ENCODE results near the gene ELAC2.

ELAC2 gene

DNA sequence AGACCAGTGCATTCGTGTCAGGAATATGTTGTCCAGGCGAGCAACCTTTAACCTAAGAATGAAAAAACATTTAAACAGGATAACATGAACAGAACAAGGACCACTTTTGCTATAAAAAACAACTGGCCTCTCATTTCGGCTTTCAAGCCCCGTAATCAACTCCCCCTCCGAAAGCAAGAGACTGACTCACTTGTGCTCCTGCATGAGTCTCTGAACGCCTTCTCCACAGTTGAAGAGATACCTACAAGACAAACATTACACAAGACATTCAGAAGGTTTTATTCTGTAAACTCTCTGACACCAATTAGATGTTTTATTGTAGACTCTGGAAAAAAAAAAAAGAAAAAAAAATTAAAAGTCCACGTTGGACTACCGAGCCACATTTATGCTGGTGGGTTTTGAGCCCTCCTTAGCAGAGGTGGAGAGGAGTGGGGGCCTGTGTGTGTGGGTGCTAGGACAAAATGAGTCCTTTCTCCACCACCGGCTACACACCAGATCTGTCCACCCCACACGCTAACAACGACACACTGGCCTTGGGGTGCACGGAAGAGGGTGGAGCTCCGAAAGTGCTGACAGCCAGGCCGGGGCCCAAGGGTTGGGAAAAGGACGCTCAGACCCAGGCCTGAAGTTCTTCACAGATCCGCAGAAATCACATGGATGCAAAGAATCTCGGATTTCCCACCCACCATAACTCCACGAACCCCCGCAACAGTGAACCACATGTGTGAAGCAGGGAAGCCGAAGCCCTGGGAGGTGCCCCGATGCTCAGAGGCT, 759 bp downstream of the ELAC2 start:
- DNase-seq (ENCODE audit: low read depth, low spot score) = no peak

DNA sequence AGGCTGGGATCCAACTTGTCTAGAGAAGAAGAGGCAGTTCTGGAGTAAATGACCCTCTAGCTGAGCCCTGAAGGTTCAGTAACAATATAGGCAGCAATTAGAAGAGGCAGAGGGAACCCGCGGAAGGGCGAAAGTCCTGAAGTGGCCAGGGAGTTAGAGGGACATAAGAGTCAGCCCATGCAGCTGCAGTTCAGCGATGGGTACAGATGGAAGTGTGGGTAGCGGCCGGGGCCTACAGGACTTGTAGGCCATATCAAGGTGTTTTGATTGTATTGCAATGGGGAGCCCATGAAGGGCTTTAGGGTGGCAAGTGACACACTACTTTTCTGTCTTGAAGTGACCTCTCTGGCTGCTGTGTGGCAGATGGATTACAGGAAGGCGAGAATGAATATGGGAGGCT, 3.0 kb downstream of the ELAC2 start:
- no peak for DNase-seq (ENCODE audit: low read depth, low spot score)

DNA sequence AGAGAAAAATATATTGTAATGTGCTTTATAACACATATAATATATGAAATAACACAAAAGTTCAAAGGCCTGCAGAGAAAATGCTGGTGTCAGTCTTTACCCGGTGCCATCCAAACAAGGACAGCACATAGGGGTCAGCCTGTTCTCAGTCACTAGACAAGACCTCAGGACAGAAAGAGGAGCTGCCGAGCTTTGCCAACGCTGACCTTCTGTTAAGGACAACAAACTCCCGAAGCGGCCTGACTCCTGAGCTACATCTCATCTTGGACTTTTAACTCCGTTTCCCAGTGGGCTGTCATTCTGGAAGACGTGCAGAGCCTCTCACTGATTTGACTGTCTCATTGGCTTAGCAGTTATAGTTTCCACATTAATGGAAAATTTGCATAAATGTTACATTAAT, 6.9 kb downstream of the ELAC2 start:
- no peak for DNase-seq (ENCODE audit: low read depth, low spot score)

DNA sequence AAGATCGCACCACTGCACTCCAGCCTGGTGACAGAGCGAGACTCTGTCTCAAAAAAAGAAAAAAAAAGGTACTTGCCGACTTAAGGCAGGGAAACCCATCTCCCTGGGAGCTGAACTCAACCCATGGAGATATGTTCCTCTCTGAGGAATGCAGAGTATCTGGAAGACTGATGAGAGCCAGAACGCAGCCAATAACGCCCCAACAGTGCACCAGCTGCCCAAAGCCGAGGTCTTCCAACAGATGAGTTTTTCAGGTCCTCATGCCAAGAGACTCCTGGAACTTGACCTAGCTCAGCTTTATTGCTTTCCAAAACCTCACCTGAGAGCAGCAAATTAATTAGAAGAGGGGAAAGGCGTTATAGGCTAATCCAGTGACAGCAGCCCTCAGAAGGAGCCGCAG, 9.4 kb downstream of the ELAC2 start:
- DNase-seq (ENCODE audit: low read depth, low spot score) = no peak

DNA sequence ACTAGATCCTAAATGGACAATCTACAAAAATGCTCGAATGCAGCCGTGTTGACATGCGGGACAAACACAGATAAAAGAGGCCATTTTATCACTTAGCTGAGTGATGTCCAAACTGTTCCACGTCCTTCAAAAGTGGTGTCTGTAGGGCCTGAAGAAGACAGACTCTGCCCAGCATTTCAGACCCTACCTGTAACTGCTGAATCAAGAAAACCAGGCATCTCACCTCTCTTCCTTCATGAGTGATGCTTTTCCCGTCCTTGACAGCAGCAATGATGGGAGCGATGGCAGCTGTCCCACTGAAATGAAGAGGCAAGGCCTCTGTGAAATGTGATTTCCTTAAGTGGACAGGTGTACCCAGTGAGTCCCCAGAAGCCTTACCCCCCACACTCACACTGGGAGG, 12.3 kb downstream of the ELAC2 start:
- no peak for DNase-seq (ENCODE audit: low read depth, low spot score)

DNA sequence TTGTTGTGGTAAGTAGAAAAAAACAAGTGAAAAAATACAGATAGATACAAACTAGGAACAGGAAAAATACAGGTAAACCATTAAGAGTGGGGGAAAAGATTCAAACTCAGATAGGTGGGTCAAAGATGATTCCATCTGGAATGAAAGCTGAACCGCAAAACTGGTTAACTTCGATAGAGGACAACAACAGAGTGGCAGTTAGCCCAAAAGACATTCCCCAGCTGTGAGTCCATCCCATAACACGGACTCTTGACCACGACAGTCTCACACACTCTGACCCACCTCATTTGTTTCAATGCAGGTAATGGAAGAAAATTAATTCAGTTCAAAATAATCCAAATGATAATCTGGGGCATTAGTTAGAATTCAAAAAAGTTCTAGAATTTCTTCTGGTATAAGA, 13.5 kb downstream of the ELAC2 start:
- DNase-seq (ENCODE audit: low read depth, low spot score) = peak; percentile 34

DNA sequence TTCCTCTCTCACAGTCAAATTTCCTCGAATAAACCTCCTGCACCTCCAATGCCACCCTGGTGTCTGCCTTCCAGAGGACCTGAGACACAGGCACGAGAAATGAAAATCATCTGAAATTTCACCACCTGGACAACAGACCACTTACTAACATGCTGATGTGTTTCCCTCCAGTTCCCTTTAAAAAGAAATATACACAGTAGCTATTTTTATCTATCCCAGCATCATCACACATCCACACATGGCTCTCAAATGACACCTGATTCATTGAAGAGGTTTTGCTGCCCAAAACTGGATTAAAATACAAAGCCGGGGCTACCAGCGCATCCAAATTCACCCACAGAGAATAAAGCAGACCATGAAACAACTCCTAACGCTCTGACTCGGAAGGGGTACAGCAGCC, 13.9 kb downstream of the ELAC2 start:
- no peak for DNase-seq (ENCODE audit: low read depth, low spot score)

DNA sequence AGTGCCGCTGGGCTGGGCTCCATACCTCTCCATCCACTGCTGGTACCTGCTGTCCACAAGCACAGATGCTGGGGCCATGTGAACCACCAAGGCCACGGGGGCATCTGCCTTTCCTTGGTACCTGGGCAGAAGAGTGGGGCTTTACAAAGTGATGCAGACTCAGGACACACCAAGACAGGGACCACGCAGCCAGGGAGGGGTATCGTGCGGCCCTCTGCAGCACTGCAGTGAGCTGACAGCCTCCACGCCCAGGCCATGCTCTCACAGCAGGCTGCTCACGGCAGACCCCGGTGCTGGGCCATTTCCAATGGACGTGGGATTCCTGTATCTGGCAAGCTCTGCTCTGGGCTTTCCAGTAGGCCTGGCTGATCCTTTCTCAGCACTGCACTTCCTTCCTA, 14.4 kb downstream of the ELAC2 start:
- no peak for DNase-seq (ENCODE audit: low read depth, low spot score)

DNA sequence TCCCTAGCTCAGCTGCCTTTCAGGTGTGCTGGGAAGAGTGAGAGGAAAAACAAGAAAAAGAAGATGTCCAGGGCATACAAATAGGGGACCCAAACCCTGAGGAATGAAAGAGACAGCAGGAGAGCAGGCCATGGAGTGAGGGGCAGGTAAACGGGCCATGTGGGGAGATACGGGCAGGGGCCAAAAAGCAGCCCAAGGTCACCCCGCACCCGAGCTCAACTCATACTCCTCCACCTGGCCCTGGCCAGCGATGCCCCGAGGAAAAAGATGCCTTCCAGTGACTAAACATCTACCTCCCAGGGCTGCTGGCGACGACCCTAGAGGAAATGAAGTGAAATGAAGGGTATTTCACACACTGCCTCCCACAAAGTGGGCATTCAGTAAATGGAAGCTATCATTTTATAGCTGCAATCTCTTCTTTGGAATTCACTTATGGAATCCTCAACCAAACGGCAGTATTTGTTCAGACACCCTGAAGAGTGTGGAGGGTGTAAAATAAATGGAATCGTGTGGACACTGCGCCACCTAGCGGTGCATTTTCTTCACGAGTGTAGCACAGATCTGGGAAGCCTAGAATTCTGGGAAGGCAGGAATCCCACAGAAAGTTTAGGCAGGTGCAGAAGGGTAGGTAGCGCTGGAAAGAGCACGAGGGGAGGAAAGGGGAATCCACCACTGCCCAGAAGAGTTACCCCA, 14.9 kb downstream of the ELAC2 start:
- DNase-seq (ENCODE audit: low read depth, low spot score) = peak; percentile 89

DNA sequence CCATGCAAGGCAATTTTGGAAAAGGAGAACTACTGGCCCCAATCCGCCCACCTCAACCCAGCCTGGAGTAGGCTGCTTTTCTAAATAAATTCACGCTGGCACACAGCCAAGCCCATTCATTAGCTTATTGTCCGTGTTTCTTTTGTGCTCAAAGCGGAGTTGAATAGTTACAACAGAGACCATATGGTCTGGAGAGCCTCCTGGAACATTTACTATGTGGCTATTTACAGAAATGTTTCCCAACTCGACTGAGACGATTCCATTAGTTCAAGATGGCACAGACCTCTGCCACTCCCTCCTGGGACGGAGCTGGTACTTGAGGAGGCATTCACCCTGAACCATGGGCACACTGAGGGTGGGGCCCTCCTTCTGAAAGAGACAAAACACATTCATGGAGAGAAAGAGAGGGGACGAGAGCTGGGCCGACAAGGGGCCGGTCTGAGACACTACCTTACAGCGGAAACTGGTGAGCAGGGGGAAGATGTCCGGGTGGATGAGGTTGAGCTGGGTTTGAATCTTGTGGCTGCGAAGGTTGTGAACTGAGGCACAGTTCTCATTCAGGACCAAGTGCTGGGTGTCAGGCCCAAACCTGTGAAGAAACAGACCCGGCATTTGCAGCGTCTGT, 15.7 kb downstream of the ELAC2 start:
- peak; percentile 48 for DNase-seq (ENCODE audit: low read depth, low spot score)

DNA sequence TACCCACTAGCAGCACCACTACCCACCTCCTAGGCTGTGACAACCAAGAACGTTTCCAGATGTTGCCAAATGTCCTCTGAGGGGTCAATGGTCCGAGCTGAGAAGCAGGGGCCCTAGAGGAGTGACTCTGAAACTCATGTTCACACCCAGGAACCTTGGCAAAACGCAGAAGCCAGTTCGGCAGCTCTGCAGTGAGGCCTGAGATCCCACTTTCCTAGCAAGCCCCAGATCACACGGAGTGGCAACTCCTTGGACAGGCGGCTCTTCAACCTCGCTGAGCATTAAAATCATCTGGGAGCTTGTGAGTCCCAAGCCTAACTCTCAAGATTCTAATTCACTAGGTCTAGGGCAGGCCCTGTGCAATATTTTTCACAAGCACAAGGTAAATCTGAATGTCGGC, 17.3 kb downstream of the ELAC2 start:
- no peak for DNase-seq (ENCODE audit: low read depth, low spot score)

DNA sequence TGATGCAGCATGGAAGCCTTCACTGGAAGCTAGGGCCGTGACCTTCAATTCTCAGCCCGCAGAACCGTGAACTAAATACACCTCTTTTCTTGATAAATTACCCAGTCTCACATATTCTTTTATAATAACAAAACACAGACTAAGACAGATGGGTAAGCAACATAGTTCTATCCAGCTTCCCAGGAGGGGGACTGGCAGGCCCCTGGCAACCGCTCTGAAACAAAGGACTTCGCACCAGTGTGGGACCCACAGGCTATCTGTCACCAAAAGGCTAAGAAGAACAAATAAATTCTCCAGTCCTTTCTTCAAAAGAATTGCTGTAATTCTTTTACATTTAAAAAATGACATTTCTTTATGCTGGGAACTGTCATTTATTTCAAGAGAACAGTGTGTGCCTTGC, 19.0 kb downstream of the ELAC2 start:
- DNase-seq (ENCODE audit: low read depth, low spot score) = no peak

DNA sequence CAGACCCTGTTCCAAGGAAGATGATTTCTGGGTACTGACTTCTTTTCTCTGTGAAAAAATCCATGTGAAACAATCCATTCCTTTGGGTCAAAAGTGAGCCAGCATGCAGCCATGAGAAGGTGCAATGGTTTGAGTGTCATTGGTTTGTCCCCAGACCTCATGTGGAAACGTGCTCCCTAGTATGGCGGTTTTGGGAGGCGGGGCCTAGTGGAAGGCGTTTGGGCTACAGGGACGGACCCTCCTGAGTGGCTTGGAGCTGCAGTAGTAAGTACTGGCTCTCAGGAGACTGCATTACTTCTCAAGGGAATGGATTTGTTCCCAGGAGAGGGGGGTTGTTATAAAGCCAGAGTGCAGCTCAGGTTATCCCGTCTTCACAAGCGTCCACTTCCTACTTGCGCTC, 19.4 kb downstream of the ELAC2 start:
- no peak for DNase-seq (ENCODE audit: low read depth, low spot score)

DNA sequence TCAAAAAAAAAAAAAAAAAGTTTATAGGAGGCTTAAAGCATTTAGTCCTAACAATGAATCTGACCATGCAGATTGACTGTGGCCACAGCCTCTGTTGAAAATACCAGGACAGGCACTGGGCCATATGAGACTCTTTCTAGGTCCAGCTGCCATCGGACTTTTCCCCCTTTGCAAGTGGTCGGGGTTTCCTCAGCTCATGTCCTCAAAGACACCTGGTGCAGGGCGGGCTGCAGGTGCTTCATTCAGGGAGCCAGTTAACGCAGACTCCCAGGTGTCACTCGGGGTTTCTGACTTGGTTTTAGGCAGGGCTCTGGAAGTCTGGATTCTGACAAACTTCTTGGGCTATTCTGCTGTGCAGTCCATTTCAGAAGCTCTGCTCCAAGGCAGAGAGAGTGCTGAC, 20.9 kb downstream of the ELAC2 start:
- DNase-seq (ENCODE audit: low read depth, low spot score) = no peak

DNA sequence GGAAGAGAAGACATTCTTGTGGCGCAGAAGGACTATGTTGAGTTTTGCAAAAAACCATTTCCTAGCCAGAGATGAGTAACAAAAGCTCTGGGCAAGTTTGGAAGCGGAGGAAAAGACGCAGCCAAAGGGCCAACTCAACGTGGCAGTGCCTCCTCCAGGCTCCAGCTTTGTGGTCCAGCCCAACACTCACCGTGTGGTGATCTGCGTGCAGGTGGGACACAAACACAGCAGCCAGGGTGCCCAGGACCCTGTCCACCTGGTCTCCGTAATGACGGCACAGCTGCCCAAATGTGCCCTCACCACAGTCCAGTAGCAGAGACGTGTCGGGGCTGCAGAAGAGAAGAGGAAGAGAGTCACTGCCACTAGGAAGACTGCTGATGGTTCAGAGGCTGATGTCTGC, 21.5 kb downstream of the ELAC2 start:
- no peak for DNase-seq (ENCODE audit: low read depth, low spot score)

DNA sequence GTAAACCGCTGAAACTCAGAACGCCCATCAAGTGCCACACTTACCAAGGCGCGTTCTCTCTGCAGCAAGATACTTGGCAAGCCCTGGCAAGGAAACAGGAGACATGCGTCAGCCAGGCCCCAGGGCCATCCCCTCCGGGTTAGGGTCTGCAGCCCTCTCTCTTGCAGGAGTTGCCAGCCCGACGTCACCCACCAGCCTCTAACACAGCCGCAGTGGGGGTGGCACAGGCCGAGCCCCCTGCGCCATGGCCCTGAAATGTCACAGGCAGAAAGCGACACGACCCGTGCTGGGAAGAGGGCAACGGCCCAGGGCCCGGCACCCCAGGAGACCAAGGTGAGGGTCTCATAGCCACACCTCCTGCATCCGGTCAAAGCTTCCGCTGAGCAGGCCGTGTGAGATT, 21.9 kb downstream of the ELAC2 start:
- no peak for DNase-seq (ENCODE audit: low read depth, low spot score)

DNA sequence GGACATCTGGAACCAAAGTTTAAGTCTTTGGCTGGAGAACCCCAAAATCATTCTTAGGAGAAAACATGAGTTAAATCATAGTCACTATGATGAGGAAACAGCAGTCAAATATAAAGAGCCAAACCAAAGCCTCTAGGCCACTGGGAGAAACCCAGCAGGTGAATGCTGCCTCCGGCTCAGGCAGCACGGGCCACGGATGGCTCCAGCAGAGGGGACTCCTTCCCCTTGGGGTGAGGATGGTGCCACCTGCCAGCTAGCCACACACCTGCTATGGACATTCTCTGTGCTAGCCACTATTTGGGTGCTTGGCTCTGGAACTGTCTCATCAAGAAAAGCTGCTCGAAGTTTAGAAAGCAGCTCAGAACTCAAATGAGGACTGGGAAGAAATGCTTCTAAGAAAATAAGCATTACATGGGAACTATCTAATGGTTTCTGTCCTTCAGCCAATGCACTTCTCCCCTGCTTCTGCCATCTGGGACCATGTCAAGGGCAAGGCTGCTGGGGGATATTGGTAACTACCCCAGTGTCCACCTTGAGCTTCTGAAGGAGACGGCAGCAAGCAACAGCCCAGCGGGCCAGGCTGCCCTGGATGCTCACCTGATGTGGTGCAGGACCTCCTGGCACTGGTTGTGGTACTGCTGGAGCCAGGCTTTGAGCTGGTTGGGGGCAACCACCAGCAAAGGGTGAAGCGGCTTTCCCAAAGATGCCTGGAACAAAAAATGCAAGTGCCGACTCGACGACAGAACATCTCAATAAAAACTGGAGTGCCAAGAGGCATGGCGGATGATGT, 22.5 kb downstream of the ELAC2 start:
- no peak for DNase-seq (ENCODE audit: low read depth, low spot score)

DNA sequence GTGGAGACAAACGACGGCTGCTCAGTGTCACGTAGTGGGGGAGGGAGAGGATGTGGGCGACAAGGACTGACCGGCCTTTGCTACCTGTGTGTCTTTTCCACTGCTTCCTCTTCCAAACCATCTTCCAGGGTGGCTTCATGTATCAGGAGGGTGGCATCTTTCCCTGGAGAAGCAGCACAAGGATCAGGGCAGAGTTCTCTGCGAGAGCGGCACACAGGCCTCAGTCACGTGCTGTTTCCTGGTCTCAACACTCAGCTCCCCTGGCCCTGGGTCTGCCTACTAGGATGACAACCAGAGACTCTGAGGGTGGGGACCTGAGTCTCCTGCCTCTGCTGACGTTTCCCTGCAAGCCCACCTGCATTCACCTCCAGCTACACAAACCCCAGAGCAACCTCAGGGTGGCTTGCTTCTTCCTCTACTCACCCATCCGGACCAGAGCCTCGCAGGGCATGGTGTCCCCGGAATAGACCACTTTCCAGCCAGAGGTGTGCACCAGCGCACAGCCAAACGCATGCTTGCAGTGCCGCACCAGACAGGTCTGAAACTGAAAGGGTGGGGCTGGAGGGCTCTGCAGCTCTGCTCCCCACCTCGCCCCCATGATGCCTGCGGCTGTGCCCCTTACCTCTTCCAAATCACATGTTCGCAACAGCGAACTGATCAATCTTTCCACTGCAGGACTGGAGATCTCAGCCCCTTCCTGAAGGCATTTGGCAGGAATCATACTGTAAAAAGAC, 23.3 kb downstream of the ELAC2 start:
- no peak for DNase-seq (ENCODE audit: low read depth, low spot score)

DNA sequence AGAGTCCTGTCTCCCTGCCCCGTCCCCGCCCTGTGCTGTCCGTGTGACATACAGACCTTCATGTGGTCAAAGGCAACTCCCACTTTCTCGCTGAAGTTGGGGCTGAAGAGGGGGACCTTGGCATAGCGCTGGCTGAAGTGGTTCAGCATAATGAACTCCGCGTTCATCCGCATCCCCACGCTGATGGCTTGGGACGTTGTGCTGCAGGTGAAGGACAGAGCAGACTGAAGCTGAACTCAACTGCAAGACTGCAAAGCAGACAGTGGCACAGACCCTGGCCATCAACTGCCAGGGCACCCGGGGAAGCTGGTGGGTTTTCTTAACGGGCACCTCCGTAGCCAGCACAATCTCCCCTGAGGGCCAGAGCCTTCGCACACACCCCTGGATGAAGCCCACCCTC, 24.2 kb downstream of the ELAC2 start:
- no peak for DNase-seq (ENCODE audit: low read depth, low spot score)

DNA sequence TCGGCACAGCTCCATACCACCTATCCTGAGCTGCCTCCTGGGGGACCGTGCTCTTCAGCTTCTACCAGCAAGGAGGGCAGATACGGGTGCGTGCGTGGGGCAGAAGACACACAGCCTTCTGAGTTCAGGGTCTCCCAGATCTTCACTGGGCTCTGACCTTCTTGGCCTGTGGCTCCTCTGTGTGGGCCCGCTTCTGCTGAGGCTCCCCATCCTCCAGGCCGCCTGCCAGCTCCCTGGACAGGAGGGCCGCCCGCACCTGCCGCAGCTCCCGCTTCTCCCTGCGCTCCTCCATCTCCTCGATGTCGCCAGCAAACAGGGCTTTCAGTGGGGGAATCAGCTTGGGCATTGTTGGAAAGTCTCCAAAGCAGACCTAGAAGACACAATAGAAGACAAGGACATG, 25.2 kb downstream of the ELAC2 start:
- no peak for DNase-seq (ENCODE audit: low read depth, low spot score)

DNA sequence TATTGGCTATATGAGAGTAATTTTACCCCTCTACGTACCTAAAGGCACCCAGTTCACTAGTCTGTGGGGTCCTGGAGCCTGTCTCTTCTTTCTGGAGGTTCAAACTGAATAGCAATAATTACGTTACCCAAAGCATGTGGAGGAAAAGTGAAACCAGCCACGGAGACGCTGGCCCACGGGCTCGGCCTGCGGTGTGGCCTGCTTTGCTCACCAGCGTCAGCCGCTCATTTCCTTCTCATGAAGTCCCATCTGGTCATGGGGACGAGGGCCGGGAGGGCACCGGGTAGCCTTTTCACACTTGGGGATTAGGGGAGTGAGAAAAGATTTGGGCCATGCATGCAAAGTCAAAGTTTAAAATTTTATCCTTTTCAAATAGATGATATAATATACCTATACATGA, 26.9 kb downstream of the ELAC2 start:
- DNase-seq (ENCODE audit: low read depth, low spot score) = no peak

Data from astrocyte of the hippocampus (primary cell).